HEK293 (cell line): ENCODE measurements around the gene POLR1D.

Experiments
- CTCF ChIA-PET: fragments of 350-600 bp; formaldehyde crosslinking; extraction: SDS; loops from one replicate; lab custom pipeline; 2021; ENCODE audit warnings: antibody characterized with exemption; lab: Yijun Ruan, JAX
- POLR2A ChIA-PET: fragments of 300-600 bp; formaldehyde crosslinking; extraction: SDS; loops from one replicate; lab custom pipeline; 2020; ENCODE audit warnings: antibody characterized with exemption, inconsistent platforms; lab: Yijun Ruan, JAX
- H3K27ac ChIP-seq: fragments of 200-500 bp; sonication (Bioruptor generic); 2 replicates; pipeline ENCODE4 v1.5.1; 2014; ENCODE audit warnings: low read depth, low read length, control low read depth, inconsistent platforms; ENCODE audit errors: extremely low read depth
- H3K36me3 ChIP-seq, 2 experiments: fragments of 200-500 bp in 1 of 2; sonication (Bioruptor generic) in 1 of 2; 1 replicate in 1 of 2; 2 replicates in 1 of 2; pipeline ENCODE4 v1.5.1; 2014 to 2017; ENCODE audit warnings: inconsistent platforms in 2 of 2, low read length in 2 of 2; ENCODE audit not compliant: control insufficient read depth in 2 of 2, insufficient read depth in 1 of 2
- H3K4me1 ChIP-seq: fragments of 200-500 bp; sonication (Bioruptor generic); 2 replicates; pipeline ENCODE4 v1.5.1; 2014; ENCODE audit warnings: mild to moderate bottlenecking, low read length, inconsistent platforms; ENCODE audit not compliant: control insufficient read depth, insufficient read depth
- H3K4me3 ChIP-seq: 2 replicates; pipeline ENCODE4 v1.5.1; 2011; ENCODE audit warnings: low read depth, mild to moderate bottlenecking, control low read depth, low read length, moderate library complexity
- H3K9me3 ChIP-seq: fragments of 200-500 bp; sonication (Bioruptor generic); 2 replicates; pipeline ENCODE4 v1.5.1; 2014; ENCODE audit warnings: low read depth, low read length, inconsistent platforms; ENCODE audit not compliant: control insufficient read depth, insufficient read depth
- GLIS1 ChIP-seq: fragments of 450-650 bp; formaldehyde crosslinking; IDR thresholded peaks from 2 replicates; pipeline ENCODE4 v1.5.1; 2016; ENCODE audit warnings: missing biosample characterization, missing genetic modification characterization
- MZF1 ChIP-seq: fragments of 450-650 bp; formaldehyde crosslinking; IDR thresholded peaks from 2 replicates; pipeline ENCODE4 v1.5.1; 2017; ENCODE audit warnings: missing biosample characterization, missing genetic modification characterization, borderline replicate concordance
- ZNF202 ChIP-seq: fragments of 450-650 bp; formaldehyde crosslinking; IDR thresholded peaks from 2 replicates; pipeline ENCODE4 v1.5.1; 2016; ENCODE audit warnings: missing biosample characterization, missing genetic modification characterization, borderline replicate concordance
- ZNF24 ChIP-seq: fragments of 450-650 bp; formaldehyde crosslinking; IDR thresholded peaks from 2 replicates; pipeline ENCODE4 v1.5.1; 2016; ENCODE audit warnings: missing biosample characterization, missing genetic modification characterization
- ZNF621 ChIP-seq: fragments of 450-650 bp; formaldehyde crosslinking; IDR thresholded peaks from 2 replicates; pipeline ENCODE4 v1.5.1; 2017; ENCODE audit warnings: missing biosample characterization, missing genetic modification characterization
- ZNF785 ChIP-seq: fragments of 450-650 bp; formaldehyde crosslinking; IDR thresholded peaks from 2 replicates; pipeline ENCODE4 v1.5.1; 2016; ENCODE audit warnings: missing biosample characterization, missing genetic modification characterization
- TF ChIP-seq, protein P1 (sequence below): fragments of 450-650 bp; formaldehyde crosslinking; IDR thresholded peaks from 2 replicates; pipeline ENCODE4 v1.5.1; 2016; ENCODE audit warnings: missing biosample characterization, missing genetic modification characterization, borderline replicate concordance
- TF ChIP-seq, protein P2 (sequence below): fragments of 450-650 bp; formaldehyde crosslinking; IDR thresholded peaks from 2 replicates; pipeline ENCODE4 v1.5.1; 2017; ENCODE audit warnings: missing biosample characterization, missing genetic modification characterization
- TF ChIP-seq, protein P3 (sequence below): fragments of 450-650 bp; formaldehyde crosslinking; conservative IDR thresholded peaks from 2 replicates; pipeline ENCODE4 v1.5.1; 2016; ENCODE audit warnings: low read depth, missing biosample characterization, missing genetic modification characterization
- TF ChIP-seq, protein P4 (sequence below): fragments of 450-650 bp; IDR thresholded peaks from 2 replicates; pipeline ENCODE4 v1.5.1; 2018; ENCODE audit warnings: missing biosample characterization, mild to moderate bottlenecking, missing genetic modification characterization

Gene POLR1D

DNA sequence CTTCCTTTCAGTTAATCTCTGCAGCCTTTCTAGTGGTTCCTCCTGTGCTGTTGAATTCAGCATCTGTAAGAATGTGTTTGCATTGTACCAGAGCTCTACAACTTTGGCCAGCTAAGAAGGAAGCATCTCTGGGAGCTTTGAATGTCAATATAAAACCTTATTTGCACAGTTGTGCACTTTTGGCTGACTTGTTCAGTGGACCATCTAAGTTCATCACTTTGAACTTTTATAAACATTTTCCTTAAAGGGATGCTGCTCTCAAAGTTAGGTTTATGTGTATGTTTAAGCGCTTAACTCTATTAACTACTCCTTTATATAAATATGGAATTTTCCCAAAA is 15.6 kb downstream of the POLR1D start:
- Histone ChIP-seq H3K9me3 (no peaks in the 10 kb centered on the region), H3K27ac (no peak overlapping the region)
- TF ChIP-seq ZNF621 (tag by site-specific recombination) = no peak
- no peak for TF ChIP-seq ZNF785 (tag by site-specific recombination)
- TF ChIP-seq, protein P1, sequence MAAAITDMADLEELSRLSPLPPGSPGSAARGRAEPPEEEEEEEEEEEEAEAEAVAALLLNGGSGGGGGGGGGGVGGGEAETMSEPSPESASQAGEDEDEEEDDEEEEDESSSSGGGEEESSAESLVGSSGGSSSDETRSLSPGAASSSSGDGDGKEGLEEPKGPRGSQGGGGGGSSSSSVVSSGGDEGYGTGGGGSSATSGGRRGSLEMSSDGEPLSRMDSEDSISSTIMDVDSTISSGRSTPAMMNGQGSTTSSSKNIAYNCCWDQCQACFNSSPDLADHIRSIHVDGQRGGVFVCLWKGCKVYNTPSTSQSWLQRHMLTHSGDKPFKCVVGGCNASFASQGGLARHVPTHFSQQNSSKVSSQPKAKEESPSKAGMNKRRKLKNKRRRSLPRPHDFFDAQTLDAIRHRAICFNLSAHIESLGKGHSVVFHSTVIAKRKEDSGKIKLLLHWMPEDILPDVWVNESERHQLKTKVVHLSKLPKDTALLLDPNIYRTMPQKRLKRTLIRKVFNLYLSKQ = no peak
- no peak for TF ChIP-seq ZNF202 (tag by site-specific recombination)
- TF ChIP-seq, protein P2, sequence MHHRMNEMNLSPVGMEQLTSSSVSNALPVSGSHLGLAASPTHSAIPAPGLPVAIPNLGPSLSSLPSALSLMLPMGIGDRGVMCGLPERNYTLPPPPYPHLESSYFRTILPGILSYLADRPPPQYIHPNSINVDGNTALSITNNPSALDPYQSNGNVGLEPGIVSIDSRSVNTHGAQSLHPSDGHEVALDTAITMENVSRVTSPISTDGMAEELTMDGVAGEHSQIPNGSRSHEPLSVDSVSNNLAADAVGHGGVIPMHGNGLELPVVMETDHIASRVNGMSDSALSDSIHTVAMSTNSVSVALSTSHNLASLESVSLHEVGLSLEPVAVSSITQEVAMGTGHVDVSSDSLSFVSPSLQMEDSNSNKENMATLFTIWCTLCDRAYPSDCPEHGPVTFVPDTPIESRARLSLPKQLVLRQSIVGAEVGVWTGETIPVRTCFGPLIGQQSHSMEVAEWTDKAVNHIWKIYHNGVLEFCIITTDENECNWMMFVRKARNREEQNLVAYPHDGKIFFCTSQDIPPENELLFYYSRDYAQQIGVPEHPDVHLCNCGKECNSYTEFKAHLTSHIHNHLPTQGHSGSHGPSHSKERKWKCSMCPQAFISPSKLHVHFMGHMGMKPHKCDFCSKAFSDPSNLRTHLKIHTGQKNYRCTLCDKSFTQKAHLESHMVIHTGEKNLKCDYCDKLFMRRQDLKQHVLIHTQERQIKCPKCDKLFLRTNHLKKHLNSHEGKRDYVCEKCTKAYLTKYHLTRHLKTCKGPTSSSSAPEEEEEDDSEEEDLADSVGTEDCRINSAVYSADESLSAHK (tag by site-specific recombination) = no peak
- TF ChIP-seq, protein P3, sequence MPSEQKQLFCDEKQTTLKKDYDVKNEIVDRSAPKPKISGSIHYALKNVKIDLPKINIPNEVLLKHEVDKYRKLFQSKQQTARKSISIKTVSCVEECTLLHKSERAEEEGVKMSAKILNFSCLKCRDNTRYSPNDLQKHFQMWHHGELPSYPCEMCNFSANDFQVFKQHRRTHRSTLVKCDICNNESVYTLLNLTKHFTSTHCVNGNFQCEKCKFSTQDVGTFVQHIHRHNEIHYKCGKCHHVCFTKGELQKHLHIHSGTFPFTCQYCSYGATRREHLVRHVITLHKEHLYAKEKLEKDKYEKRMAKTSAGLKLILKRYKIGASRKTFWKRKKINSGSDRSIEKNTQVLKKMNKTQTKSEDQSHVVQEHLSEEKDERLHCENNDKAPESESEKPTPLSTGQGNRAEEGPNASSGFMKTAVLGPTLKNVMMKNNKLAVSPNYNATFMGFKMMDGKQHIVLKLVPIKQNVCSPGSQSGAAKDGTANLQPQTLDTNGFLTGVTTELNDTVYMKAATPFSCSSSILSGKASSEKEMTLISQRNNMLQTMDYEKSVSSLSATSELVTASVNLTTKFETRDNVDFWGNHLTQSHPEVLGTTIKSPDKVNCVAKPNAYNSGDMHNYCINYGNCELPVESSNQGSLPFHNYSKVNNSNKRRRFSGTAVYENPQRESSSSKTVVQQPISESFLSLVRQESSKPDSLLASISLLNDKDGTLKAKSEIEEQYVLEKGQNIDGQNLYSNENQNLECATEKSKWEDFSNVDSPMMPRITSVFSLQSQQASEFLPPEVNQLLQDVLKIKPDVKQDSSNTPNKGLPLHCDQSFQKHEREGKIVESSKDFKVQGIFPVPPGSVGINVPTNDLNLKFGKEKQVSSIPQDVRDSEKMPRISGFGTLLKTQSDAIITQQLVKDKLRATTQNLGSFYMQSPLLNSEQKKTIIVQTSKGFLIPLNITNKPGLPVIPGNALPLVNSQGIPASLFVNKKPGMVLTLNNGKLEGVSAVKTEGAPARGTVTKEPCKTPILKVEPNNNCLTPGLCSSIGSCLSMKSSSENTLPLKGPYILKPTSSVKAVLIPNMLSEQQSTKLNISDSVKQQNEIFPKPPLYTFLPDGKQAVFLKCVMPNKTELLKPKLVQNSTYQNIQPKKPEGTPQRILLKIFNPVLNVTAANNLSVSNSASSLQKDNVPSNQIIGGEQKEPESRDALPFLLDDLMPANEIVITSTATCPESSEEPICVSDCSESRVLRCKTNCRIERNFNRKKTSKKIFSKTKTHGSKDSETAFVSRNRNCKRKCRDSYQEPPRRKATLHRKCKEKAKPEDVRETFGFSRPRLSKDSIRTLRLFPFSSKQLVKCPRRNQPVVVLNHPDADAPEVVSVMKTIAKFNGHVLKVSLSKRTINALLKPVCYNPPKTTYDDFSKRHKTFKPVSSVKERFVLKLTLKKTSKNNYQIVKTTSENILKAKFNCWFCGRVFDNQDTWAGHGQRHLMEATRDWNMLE (tag by site-specific recombination) = no peak
- TF ChIP-seq, protein P4, sequence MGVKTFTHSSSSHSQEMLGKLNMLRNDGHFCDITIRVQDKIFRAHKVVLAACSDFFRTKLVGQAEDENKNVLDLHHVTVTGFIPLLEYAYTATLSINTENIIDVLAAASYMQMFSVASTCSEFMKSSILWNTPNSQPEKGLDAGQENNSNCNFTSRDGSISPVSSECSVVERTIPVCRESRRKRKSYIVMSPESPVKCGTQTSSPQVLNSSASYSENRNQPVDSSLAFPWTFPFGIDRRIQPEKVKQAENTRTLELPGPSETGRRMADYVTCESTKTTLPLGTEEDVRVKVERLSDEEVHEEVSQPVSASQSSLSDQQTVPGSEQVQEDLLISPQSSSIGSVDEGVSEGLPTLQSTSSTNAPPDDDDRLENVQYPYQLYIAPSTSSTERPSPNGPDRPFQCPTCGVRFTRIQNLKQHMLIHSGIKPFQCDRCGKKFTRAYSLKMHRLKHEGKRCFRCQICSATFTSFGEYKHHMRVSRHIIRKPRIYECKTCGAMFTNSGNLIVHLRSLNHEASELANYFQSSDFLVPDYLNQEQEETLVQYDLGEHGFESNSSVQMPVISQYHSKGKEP = no peak
- no peak for TF ChIP-seq GLIS1
- TF ChIP-seq ZNF24 = no peak
- TF ChIP-seq, all 188 proteins: peak for 0
- H3K36me3 ChIP-seq = peaks cover 0 to 6% of the 10 kb centered on the region in 2 experiments; a peak in 1 of 3 replicates
- POLR2A ChIA-PET = no interaction called here
- H3K4me1 ChIP-seq = 0 out of 2 replicates have a peak, but pooled peaks cover 5% of the 10 kb centered on the region
- no peak overlapping the region for H3K4me3 ChIP-seq
- CTCF ChIA-PET = no interaction called here

DNA sequence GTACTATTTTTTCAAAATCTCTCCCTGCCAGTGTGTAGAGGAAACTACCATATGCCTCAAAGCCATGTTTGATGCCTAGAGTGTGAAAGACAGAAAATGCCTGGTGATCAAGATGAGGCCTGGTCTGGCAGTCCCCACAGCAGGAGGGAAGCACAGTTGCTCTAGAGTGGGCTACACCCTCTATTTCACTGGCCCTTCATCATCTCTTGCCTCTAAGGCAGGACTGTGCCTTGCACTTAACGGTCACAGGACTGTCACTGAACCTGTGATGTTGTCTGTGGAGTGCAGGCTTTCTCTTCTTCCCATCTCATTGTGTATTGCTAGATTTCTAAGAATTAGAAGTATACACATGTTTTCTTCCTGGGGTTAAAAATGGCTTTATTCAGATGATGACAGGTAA is 16.3 kb downstream of the POLR1D start:
- H3K4me1 ChIP-seq = 0 out of 2 replicates have a peak, but pooled peaks cover 5% of the 10 kb centered on the region
- H3K36me3 ChIP-seq = peaks cover 0 to 3% of the 10 kb centered on the region in 2 experiments; a peak in 1 of 3 replicates
- TF ChIP-seq MZF1 (tag by site-specific recombination) = no peak
- no peak overlapping the region for H3K4me3 ChIP-seq
- ChIA-PET POLR2A (interaction anchor here (0.8 kb wide), 1 partner anchor 17 kb away, joined by 3 read pairs; the partner anchor contains the start of gene LNX2), CTCF (interaction anchor here (1.6 kb wide), 1 partner anchor 316 kb away, joined by 4 read pairs; no protein-coding TSS in a partner anchor)
- H3K9me3 ChIP-seq = no peaks in the 10 kb centered on the region
- H3K27ac ChIP-seq = no peak overlapping the region
